Stimulated activated CD8-positive, alpha-beta memory T cell treated with anti-CD3 and anti-CD28 coated beads, Interleukin-7, amount 100 ng/mL, for 48 hours (primary cell): ENCODE results near the gene ZBTB7A.

Experiments used
- DNase-seq, 2 donors: peaks; one replicate each; pipeline ENCODE4 v3.0.0-alpha.2; 2020; ENCODE audit warnings: low read depth in 1 of 2; ENCODE audit errors: extremely low read depth in 1 of 2

The ZBTB7A gene

GRCh38 chr19:4069331-4069959 is 2.7 kb upstream of the ZBTB7A start:
- no peak for DNase-seq

DNA sequence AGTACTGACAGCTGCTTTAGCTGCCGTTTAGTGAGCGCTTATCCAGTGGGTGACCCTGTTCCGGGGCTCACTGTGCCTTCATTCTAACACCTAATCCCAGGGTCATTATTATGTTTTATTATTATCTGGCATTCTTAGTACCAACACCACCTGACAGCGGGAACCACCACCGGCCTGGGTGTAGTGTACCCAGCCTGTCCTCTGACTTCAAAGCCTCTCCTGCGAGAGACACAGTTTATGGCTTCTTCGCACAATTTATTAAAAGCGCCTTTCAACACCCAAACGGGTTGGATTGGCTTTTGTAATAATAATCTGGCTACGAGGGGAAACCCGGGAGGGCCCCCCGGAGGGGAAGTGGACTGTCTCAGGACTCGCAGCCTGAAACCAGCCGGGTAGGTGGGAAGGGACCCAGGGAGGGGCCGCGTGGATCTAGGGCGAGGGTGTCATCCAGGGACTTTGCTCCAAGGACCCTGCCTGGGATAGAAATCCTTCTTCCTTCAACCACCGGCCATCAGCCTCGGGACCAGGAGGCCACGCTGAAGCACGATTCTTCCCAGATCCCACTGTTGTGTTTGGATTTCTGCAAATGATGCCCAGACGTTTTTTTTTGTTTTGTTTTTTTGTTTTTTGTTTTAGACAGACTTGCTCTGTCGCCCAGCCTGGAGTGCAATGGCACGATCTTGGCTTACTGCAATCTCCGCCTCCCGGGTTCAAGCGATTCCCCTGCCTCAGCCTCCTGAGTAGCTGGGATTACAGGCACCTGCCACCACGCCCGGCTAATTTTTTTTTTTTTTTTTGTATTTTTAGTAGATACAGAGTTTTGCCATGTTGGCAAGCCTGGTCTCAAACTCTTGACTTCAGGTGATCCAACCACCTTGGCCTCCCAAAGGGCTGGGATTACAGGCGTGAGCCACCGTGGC is 1.6 kb upstream of the ZBTB7A start:
- no peak for DNase-seq

- DNase-seq: no peak
Observed at GRCh38 chr19:4067396-4068046, 822 bp upstream of the ZBTB7A start.

DNA sequence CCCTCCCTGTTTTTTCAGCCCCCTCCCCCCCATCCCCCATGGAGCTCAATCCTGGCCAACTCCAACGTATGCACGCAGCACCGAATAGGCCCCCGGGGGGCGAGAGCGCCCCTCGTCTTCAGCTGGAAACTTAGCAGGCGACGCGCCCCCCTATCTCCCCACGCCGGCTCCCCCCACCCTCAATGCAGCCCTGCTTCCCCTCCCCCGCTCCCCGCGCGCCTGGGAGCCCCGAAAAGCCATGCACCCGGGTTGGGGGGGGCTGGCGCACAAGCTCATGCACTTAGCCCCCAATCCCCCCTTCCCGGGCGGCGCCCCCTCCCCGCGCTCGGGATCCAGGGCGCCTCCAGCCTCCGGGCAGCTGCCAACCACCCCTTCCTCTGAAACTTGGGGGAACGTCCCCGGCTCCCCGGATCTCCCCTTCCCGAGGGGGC is 508 bp downstream of the ZBTB7A start:
- no peak for DNase-seq

- DNase-seq: peak; percentile 92 to 97
Observed at GRCh38 chr19:4065430-4066175, 1.1 kb downstream of the ZBTB7A start.

GRCh38 chr19:4064496-4065260 is 2.0 kb downstream of the ZBTB7A start:
- no peak for DNase-seq

GRCh38 chr19:4064149-4064495 is 2.6 kb downstream of the ZBTB7A start:
- DNase-seq: no peak

DNA sequence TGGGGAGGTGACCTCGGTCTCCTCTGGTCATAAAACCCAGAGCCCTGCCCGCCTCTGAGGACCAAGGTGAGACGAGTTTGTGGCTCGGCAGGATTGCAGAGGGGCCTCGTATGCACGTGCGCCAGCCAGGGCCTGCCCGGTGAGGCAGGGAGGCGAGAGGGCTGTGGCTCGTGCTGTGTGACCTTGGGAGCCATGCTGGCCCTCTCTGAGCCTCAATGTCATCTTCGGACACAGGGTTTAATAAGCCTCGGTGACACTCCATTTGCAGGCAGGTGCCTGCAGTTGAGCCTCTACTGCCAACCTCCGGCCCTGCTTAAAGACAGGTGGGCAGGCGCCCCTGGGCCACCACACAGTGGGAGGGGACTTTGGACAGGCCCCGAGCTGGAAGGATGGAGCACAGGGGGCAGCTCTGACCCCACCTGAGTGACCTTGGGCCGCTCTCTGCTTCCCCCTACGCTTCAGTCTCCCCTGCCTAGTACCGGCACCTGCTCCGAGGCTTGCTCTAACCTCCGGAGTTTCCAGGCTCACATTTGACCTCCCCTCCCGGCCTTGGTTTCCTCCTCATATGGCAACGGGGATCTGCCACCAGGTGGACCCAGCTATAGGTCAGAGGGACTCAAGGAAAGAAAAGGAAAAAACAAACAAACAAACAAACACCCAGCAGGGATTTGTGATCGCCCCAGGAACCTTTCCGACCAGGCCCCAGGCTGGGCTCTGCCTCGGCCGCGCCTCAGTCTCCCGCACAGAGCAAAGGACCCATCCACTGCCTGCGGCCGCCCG is 3.1 kb downstream of the ZBTB7A start:
- DNase-seq: no peak

- no peak for DNase-seq
Observed at GRCh38 chr19:4062419-4063368, 4.0 kb downstream of the ZBTB7A start.

DNA sequence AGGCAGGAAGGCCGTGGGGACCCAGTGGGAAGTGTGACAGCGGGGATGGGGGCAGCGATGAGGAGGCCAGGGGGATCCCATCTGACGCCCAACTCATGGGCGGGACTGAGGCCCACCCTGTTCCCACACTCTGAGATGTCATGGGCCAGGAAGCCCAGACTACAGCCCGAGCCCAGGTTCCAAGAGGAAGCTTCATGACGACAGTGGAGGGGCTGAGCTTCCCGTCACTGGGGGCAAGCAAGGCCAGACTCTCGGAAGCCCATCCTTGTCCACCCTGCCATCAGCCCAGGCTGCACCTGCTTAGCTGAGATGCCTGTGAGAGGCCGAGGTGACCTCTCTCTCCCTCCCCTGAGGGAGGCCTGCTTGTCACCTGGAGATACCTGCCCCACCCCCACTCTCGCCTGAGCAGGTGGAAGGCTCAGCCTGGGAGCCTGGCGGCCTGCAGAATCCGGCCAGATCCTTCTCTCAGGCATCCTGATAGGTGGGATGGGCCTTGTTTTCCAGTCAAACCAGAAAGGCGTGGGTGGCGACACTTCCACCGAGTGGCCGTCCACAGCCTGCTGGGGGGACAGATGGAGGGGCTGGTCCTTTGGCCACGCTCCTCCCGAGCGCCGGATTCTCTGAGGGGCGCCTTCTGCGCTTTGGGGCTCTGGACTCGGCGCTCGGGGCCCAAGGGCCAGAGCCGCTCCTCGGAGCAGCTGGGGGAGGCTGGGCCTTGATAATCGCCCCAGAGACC is 4.8 kb downstream of the ZBTB7A start:
- DNase-seq: no peak

GRCh38 chr19:4061178-4061682 is 5.5 kb downstream of the ZBTB7A start:
- no peak for DNase-seq

- no peak for DNase-seq
Observed at GRCh38 chr19:4060621-4061177, 6.0 kb downstream of the ZBTB7A start.

DNA sequence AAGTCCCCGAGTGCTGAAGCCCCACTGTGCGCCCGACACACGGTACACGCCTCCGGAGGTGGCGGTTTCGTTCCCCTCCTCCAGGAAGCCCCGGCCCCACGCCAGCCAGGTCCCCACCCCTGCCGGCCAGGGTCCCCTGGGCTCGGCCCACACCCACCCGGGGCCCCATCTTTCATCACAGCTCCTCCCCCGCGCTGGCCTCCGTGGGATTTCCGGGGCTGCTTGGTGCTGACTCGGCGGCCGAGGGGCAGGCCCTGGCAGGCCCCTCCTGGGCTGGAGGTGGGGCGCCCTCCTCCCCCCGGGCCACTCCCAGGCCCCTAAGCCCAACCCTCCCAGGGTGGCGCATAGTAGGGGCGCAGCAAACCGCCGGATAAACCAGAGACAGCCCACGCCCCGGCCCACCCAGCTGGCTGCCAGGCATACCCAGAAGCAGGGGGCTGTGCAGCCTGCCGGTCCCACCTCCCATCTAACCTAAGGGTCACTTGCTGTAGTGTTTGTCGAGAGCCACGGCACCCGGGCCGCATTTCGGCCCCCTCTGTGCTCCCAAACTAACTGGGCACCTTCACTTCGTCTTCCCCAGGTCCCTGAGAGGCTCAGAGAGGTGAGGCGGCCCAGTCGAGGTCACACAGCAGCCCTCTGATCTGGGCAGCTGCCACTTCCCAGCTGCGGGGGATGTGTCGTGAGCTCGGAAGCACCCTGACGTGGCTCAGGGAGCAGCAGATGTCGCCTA is 6.6 kb downstream of the ZBTB7A start:
- no peak for DNase-seq

- no peak for DNase-seq
Observed at GRCh38 chr19:4059453-4059871, 7.2 kb downstream of the ZBTB7A start.

DNA sequence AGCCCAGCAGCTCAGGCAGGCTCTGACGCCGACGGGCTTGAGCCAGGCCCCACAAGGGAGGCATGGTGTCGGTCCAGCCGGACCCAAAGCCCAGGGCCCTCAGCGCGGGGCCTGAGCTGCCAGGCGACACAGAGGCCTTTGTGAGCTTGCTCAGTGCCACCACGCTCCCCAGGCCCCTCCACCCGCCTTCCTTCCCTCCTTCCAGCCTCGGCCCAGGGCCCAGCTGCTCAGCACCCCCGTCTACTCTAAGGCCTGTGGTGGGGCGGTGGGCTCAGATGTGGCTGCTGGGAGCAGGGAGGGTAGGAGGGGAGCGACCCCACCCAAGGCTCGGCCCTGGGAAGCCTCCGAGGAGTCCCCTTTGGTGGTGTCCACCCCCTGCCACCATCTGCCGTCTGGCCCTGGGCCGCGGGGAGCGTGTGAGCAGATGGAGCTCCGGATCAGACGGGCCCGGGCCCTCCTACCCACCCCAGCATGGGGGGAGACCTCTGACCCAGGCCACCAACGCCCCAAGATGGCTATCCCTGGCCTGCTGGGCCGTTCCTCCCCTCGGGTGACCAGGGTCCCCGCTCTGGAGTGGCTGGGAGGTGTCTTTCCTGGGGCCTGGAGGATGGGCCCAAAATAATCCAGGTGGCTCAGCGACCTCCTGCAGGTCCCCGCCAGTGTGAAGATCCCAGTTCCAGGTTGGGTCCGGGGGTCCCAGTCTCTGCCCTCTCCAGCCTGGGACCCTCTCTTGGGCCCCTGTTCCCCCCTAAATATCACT is 7.8 kb downstream of the ZBTB7A start:
- no peak for DNase-seq
